GM18867 (cell line): Measurements from ENCODE around the gene MCM5.
"Not testable (repeated sequence)": the region's sequence is repeated elsewhere in the genome, so short reads cannot be mapped to it uniquely, and the experiment has no call there.

Experiments used
- ATAC-seq: cut with Tn5 transposase; IDR thresholded peaks from one replicate; pipeline ENCODE4 v1.9.1; 2021; ENCODE audit warnings: mild to moderate bottlenecking, moderate library complexity; ENCODE audit not compliant: unreplicated experiment

Gene MCM5

GRCh38 chr22:35399678-35400500 is at the start of gene MCM5:
Gene MCM5 (plus strand): TSS chr22:35400140. CDS start chr22:35400439, 299 bp downstream.
- ATAC-seq: peak; percentile 90

DNA sequence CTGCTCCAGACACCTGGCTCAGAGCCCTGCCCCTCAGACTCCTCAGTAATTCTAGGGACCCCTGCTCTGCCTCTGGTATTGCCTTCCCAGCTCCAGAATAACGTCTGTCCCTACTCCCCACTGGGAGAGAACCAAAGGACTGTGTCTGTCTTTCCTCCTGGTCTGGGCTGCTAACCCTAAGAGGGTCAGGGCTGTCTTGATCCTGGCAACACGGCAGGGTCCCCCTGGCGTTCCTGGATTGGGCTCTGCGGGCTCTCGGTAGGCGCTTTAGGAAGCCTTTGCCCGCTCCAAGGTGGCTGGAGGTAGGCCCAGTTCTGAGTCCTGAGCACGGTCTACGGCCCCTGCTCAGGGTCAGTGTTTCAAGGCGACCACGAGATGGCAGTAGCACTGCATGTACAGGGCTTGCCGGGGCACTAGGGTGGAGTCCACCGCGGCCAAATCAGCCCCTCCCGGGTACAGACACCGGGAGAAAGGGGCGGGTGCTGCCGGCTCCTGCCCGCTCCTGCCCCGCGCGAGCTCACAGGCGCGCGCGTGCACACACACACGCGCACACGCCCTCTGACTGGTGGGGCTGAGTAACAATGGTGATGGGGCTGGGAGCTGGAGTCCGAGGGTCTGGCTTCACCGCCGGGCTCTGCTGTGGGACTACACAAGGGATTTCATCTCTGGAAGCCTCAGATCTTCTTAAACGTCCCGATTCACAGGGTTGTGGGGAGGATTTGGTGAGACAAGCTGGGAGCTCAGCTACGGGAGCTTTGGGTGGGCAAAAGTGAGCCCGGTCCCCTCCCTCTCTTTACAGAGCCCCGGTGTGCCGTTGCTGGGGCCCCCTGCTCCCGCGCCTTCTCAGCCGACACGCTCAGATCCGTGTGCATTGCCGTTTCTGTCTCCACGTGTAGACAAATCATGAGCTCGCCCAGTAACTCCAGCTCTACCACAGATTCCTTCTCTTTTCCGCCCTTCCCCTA is 49.1 kb upstream of the MCM5 start:
- peak; percentile 66 for ATAC-seq

DNA sequence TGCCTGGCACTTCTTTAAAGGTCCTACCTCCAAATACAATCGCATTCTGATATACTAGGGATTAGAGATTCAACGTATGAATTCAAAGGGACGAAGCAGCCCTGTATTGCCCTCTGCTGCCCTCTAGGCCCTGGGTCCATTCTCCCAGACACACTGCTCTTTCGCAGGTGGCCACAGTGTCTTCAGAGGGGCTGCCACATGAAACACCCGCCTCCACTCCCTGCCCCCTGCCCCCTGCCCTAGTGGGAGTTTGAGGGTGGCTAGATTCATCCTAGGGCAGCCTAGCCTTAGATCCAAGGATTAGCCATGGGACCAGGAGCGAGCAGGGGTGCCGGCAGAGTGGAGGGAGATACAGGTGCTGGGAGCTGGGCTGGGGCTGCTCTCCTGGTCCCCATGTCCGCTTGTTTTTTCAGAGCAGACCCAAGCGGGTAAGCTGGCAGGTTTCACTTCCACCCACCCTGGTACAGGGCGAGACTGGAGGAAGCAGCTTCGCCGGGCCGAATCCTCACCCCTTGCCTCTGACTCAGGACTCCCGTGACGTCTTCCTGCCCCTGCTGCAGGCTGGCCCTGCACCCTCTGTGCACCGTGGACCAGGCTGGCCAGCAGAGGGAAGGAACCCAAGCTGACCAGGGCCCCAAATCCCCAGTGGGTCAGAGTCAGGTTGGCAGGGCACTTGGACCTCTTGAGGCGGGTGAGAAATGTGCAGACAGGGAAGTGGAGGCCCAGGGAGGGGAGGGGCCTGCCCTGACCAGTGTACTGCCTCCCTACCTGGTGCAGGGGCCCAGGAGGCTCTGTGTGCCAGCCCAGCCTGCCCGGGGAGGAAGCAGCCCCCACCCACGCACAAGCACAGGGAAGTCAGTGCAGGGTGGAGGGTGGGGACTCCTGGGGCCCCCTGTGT is 47.5 kb upstream of the MCM5 start:
- no peak for ATAC-seq

GRCh38 chr22:35353318-35353717 is 46.6 kb upstream of the MCM5 start:
- no peak for ATAC-seq

GRCh38 chr22:35354068-35354467 is 45.9 kb upstream of the MCM5 start:
- no peak for ATAC-seq

GRCh38 chr22:35357883-35358621 is 41.9 kb upstream of the MCM5 start:
- no peak for ATAC-seq

DNA sequence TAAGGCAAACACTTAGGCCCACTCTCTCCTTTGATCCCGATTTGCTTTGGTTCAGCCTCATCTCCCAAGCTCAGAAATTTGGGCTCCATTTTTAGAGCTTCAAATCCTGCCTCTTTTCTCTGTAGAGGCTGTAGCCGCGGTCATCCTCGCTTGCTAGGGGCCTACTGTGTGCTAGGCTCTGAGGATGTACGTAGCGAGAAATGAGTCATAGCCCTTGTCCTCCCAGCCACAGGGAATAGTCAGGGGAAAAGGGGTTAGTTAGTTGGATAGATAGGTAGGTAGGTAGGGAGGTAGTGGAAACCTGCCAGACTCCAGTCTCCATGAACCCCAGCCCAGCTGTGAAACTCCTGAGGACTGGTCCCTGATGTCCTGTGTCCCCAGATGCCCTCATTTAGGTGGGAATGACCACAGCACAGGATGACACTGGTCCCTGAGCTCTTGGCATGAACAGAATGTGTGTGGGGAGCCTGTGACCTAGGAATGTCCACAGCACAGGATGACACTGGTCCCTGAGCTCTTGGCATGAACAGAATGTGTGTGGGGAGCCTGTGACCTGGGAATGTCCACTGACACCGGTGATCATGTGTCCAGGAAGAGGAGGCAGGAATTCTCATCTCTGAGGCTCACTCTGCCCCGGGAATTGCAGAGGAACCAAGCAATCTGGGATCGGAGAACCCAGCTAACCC is 40.4 kb upstream of the MCM5 start:
- no peak for ATAC-seq

DNA sequence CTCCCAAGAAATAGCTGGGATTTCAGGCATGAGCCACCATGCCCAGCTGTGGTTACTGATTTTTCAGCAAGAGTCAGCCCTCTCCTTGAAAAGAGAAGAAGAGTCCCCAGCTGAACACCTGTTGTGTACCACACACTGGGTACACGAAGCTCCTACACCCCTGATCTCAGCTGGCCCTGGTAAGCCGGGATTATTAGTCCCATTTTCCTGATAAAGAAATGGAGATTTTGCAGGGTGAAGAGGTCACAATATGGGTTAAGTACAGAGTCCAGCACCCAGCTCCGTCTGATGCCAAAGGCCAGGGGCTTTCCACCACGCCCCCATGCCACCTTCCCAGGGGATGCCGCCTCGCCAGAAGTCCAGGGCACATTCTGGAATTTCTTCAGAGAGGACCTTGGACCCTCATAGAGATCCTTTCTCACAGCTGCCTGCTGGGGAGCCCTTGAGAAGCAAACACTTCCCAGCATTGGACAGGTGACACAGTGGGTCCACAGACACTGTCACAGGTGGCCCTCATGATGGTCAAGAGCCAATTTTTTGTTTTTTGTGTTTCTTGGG is 38.9 kb upstream of the MCM5 start:
- ATAC-seq: no peak

- ATAC-seq: no peak
Measured at GRCh38 chr22:35363566-35364086, 36.3 kb upstream of the MCM5 start.

DNA sequence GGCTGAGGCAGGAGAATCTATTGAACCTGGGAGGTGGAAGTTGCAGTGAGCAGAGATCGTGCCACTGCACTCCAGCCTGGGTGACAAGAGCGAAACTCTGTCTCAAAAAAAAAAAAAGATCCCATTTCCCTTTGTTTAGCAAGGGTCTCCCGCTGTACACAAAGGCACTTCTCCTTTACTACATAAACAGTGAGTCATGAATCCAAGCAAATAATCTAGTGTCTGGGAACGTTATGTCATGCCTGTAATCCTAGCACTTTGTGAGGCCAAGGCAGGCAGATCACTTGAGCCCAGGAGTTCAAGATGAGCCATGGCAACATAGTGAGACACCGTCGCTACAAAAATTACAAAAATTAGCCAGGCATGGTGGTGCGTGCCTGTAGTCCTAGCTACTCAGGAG is 35.7 kb upstream of the MCM5 start:
- not testable (repeated sequence) for ATAC-seq

GRCh38 chr22:35367331-35367886 is 32.5 kb upstream of the MCM5 start:
- ATAC-seq: no peak

GRCh38 chr22:35368386-35368785 is 31.6 kb upstream of the MCM5 start:
- no peak for ATAC-seq

- ATAC-seq: no peak
Measured at GRCh38 chr22:35369996-35370395, 29.9 kb upstream of the MCM5 start.

DNA sequence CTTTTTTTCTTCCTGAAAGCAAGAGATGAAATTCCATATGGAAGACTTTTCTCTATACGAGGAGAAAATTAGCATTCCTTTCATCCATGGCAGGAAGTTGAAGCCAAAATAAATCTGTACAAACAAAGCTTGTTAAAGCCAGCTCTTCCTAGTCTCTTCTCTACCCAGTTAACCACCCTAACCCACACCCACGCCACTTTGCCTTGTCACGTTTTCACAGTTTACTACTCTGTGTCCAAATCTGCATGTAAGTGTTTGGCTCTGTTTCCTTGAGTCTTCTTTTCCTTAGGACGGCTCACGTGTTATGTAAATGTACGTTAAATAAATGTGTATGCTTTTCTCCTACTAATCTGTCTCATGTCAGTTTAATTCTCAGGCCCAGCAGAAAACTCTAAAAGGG is 26.2 kb upstream of the MCM5 start:
- ATAC-seq: no peak

GRCh38 chr22:35375031-35375430 is 24.9 kb upstream of the MCM5 start:
- ATAC-seq: no peak

GRCh38 chr22:35375526-35375925 is 24.4 kb upstream of the MCM5 start:
- ATAC-seq: no peak

GRCh38 chr22:35376728-35377472 is 23.0 kb upstream of the MCM5 start:
- no peak for ATAC-seq

- no peak for ATAC-seq
Measured at GRCh38 chr22:35377735-35378134, 22.2 kb upstream of the MCM5 start.
